Activated T-cell treated with anti-CD3 and anti-CD28 coated beads, Interleukin-2, amount 50 U/mL, for 24 hours (primary cell): ENCODE results near the gene DCDC1.
"Not testable (repeated sequence)": the region's sequence is repeated elsewhere in the genome, so short reads cannot be mapped to it uniquely, and the experiment has no call there.

Experiments
- DNase-seq: peaks from one replicate; pipeline ENCODE4 v3.0.0-alpha.2; 2020
- H3K27ac Mint-ChIP-seq: 2 replicates; pipeline ENCODE4 v1.8.0; 2020; ENCODE audit warnings: mild to moderate bottlenecking, mixed read lengths
- H3K27me3 Mint-ChIP-seq: 2 replicates; pipeline ENCODE4 v1.8.0; 2020; ENCODE audit warnings: mixed read lengths
- H3K36me3 Mint-ChIP-seq: 2 replicates; pipeline ENCODE4 v1.8.0; 2020; ENCODE audit warnings: low read depth, mixed read lengths
- H3K4me1 Mint-ChIP-seq: 2 replicates; pipeline ENCODE4 v1.8.0; 2020; ENCODE audit warnings: low read depth, mixed read lengths
- H3K4me3 Mint-ChIP-seq: 2 replicates; pipeline ENCODE4 v1.8.0; 2020; ENCODE audit warnings: mild to moderate bottlenecking, moderate library complexity, mixed read lengths
- H3K9me3 Mint-ChIP-seq: 2 replicates; pipeline ENCODE4 v1.8.0; 2020; ENCODE audit warnings: mixed read lengths

DCDC1 gene

GRCh38 chr11:30991376-30991775, 378.2 kb downstream of the DCDC1 start:
- no peak for DNase-seq
- no peak overlapping the region for H3K4me3 Mint-ChIP-seq

GRCh38 chr11:30990625-30991296, 378.8 kb downstream of the DCDC1 start:
- H3K9me3 Mint-ChIP-seq = peaks cover 2% of the 10 kb centered on the region
- no peak overlapping the region for H3K4me3 Mint-ChIP-seq
- no peak overlapping the region for H3K27ac Mint-ChIP-seq
- H3K36me3 Mint-ChIP-seq = no peaks in the 10 kb centered on the region
- no peak for DNase-seq
- H3K27me3 Mint-ChIP-seq = no peaks in the 10 kb centered on the region
- H3K4me1 Mint-ChIP-seq = no peaks in the 10 kb centered on the region

More at GRCh38 chr11:30991376-30991775, 378.2 kb downstream of the DCDC1 start:
- Mint-ChIP-seq H3K36me3 (no peaks in the 10 kb centered on the region), H3K4me1 (no peaks in the 10 kb centered on the region), H3K9me3 (peaks cover 2% of the 10 kb centered on the region), H3K27ac (no peak overlapping the region), H3K27me3 (no peaks in the 10 kb centered on the region)

DNA sequence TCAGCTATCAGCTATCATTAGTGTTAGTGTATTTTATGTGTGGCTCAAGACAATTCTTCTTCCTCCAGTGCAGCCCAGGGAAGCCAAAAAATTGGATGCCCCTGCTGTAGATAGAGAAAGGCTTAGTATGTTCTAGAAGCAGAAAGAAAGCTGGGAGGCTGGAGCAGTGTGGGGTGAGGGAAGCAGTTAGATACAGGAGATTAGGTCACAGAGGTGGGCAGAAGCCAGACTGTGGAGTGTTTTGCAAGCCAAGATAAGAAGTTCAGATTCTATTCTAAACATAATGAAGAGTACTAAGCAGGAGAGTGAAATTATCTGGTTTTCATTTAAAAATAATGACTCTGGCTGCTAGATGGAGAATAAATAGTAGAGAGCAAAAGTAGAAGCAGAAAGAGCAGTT, 381.7 kb downstream of the DCDC1 start:
- Mint-ChIP-seq H3K4me3 (no peak overlapping the region), H3K27me3 (no peaks in the 10 kb centered on the region), H3K27ac (no peak overlapping the region), H3K36me3 (no peaks in the 10 kb centered on the region), H3K4me1 (no peaks in the 10 kb centered on the region), H3K9me3 (peaks cover 2% of the 10 kb centered on the region)
- DNase-seq = no peak

DNA sequence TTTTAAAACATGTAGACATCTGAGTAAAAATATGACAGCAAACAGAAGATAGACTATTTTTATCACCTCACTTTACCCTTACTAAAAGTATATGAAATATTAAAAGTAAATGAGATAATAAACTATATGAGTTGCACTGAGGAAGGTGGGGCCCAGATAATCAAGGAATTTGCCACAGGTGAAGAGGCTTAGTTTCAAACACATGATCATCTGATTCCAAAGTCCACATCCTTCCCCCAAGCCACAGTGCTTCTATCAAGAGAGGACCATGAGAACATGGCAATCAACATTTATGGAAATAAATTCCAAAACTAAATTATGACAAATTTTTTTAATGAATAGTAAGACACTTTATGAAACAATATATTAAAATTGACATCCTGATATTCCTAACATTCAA, 384.0 kb downstream of the DCDC1 start:
- DNase-seq = no peak
- Mint-ChIP-seq H3K27ac (no peak overlapping the region), H3K4me1 (no peaks in the 10 kb centered on the region), H3K27me3 (no peaks in the 10 kb centered on the region), H3K9me3 (peaks cover 2% of the 10 kb centered on the region), H3K4me3 (no peak overlapping the region), H3K36me3 (no peaks in the 10 kb centered on the region)

DNA sequence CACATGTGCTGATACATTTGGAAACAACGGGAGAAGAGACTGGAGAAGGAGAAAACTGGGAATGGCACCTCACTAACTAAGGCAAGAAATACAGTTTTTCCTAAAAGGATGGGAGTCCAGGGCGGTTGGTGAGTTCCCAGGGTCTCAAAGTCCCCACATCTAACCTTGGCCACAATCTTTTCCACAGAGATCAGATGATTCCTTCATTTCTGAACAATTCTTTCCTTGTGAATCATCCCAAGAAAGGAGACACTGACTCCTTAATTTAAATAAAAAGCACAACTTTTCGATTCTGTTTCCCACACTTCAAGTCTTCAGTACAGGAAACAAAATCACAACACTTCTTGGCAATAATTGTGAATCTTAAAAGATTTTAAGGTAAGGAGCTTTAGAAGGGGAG, 384.7 kb downstream of the DCDC1 start:
- no peak for DNase-seq
- H3K27ac Mint-ChIP-seq = no peak overlapping the region
- H3K4me3 Mint-ChIP-seq = no peak overlapping the region
- no peaks in the 10 kb centered on the region for H3K36me3 Mint-ChIP-seq
- no peaks in the 10 kb centered on the region for H3K27me3 Mint-ChIP-seq
- H3K4me1 Mint-ChIP-seq = no peaks in the 10 kb centered on the region
- H3K9me3 Mint-ChIP-seq = no peaks in the 10 kb centered on the region

- no peak overlapping the region for H3K4me3 Mint-ChIP-seq
- H3K4me1 Mint-ChIP-seq = no peaks in the 10 kb centered on the region
- H3K36me3 Mint-ChIP-seq = no peaks in the 10 kb centered on the region
- no peaks in the 10 kb centered on the region for H3K27me3 Mint-ChIP-seq
- H3K9me3 Mint-ChIP-seq = no peaks in the 10 kb centered on the region
- DNase-seq = no peak
- no peak overlapping the region for H3K27ac Mint-ChIP-seq
Measured at GRCh38 chr11:30984442-30984816, 385.1 kb downstream of the DCDC1 start.

- no peak overlapping the region for H3K4me3 Mint-ChIP-seq
- H3K27ac Mint-ChIP-seq = no peak overlapping the region
- no peaks in the 10 kb centered on the region for H3K36me3 Mint-ChIP-seq
- DNase-seq = no peak
- no peaks in the 10 kb centered on the region for H3K27me3 Mint-ChIP-seq
- no peaks in the 10 kb centered on the region for H3K4me1 Mint-ChIP-seq
- no peaks in the 10 kb centered on the region for H3K9me3 Mint-ChIP-seq
Measured at GRCh38 chr11:30983776-30984441, 385.6 kb downstream of the DCDC1 start.

GRCh38 chr11:30983143-30983542, 386.4 kb downstream of the DCDC1 start:
- Mint-ChIP-seq H3K4me1 (no peaks in the 10 kb centered on the region), H3K4me3 (no peak overlapping the region), H3K36me3 (no peaks in the 10 kb centered on the region), H3K9me3 (no peaks in the 10 kb centered on the region), H3K27ac (no peak overlapping the region), H3K27me3 (no peaks in the 10 kb centered on the region)
- no peak for DNase-seq

DNA sequence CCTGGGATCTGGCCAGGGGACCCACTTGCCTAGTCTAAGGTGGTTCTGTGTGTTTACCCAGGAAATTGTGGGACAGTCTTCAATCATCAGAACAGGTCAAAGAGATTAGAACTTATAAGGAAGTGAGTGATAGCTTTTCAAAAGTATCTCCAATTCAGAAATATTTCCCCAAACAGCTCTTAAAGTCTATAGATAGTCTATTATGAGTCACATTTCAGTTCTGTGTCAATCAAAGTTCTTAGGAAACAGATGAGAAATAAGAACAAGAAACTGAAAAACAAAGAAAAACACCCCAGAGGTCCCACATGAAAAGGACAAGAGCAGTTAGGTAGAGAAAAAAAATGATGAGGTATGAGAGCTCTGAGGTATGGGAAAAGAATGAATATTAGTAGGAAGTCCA, 402.0 kb downstream of the DCDC1 start:
- DNase-seq = no peak
- no peaks in the 10 kb centered on the region for H3K27me3 Mint-ChIP-seq
- peaks cover 11% of the 10 kb centered on the region for H3K9me3 Mint-ChIP-seq
- H3K36me3 Mint-ChIP-seq = no peaks in the 10 kb centered on the region
- H3K4me3 Mint-ChIP-seq = no peak overlapping the region
- no peak overlapping the region for H3K27ac Mint-ChIP-seq
- no peaks in the 10 kb centered on the region for H3K4me1 Mint-ChIP-seq

DNA sequence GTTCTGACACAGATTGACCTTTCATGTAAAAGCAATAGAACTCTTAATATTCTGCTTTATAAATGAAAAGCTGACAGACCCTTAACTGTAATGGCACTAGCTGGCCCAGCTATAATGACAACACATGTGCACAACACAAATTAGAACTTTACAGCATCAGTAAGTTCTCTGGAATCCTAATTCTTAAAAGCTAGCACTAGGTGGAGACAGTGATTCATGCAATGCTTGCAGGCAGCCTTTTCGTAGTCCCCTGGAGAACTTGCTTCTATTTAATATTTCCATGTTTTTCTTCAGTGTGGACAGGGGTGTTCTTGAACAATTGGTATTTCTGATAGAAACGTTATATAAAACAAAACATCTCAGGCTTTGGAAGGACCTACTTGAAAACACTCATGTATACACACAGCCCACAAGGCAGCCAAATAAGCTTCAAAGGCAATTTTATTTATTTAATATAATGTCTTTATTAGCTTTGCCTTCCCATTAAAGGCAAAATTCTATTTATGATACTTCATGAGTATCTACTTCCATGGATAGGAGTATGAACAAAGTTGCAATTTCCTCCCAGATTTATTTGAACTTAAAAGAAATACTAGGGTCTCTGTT, 409.0 kb downstream of the DCDC1 start:
- Mint-ChIP-seq H3K27me3 (no peaks in the 10 kb centered on the region), H3K4me1 (no peaks in the 10 kb centered on the region), H3K4me3 (no peak overlapping the region), H3K27ac (no peak overlapping the region), H3K9me3 (no peaks in the 10 kb centered on the region), H3K36me3 (no peaks in the 10 kb centered on the region)
- no peak for DNase-seq

- Mint-ChIP-seq H3K4me3 (no peak overlapping the region), H3K36me3 (no peaks in the 10 kb centered on the region), H3K9me3 (peaks cover 3% of the 10 kb centered on the region), H3K27me3 (no peaks in the 10 kb centered on the region), H3K4me1 (no peaks in the 10 kb centered on the region), H3K27ac (no peak overlapping the region)
- no peak for DNase-seq
Measured at GRCh38 chr11:30956751-30957150, 412.8 kb downstream of the DCDC1 start.

DNA sequence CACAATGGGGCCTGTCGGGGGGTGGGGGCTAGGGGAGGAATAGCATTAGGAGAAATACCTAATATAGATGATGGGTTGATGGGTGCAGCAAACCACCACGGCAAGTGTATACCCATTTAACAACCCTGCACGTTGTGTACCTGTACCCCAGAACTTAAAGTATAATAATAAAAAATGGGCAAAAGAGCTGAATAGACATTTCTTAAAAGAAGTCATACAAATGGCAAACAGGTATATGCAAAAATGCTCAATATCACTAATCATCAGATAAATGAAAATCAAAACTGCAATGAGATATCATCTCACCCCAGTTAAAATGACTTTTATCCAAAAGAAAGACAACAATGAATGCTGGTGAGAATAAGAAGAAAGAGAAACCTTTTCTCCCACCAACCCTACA, 419.7 kb downstream of the DCDC1 start:
- Mint-ChIP-seq H3K27me3 (no peaks in the 10 kb centered on the region), H3K4me3 (no peak overlapping the region), H3K27ac (no peak overlapping the region), H3K9me3 (peaks cover 3% of the 10 kb centered on the region), H3K4me1 (no peaks in the 10 kb centered on the region), H3K36me3 (no peaks in the 10 kb centered on the region)
- no peak for DNase-seq

DNA sequence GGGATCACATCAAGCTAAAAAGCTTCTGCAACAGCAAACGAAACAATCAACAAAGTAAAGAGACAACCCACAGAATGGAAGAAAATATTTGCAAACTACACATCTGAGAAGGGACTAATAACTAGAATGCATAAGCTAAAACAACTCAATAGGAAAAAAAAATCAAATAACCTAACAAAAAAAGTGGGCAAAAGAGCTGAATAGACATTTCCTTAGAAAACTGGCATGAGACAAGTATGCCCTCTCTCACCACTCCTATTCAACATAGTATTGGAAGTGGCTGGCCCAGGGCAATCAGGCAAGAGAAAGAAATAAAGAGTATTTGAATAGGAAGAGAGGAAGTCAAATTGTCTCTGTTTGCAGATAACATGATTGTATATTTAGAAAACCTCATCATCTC, 421.8 kb downstream of the DCDC1 start:
- DNase-seq, H3K4me3 Mint-ChIP-seq, H3K9me3 Mint-ChIP-seq, H3K36me3 Mint-ChIP-seq, H3K4me1 Mint-ChIP-seq, H3K27ac Mint-ChIP-seq, H3K27me3 Mint-ChIP-seq: not testable (repeated sequence)

DNA sequence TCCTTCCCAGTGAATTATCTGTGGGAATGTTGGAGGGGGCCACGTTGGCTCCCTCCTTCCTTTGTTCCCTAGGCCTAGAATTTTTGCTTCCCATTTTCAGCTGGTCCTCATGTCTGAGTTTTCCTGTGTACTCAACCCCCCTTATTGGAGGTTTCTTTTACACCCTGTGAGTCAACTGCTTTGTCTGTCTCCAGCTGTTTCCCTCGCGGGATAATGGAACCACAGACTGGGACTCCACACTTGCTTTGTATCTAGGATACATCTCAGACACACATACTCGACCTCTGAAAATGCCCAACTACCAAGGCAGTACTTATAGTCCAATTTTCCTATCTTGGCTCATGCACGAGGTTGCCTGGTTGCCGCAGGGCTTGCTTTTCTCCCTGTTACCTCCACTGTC, 430.7 kb downstream of the DCDC1 start:
- H3K27ac Mint-ChIP-seq = no peak overlapping the region
- H3K4me1 Mint-ChIP-seq = no peaks in the 10 kb centered on the region
- DNase-seq = no peak
- no peak overlapping the region for H3K4me3 Mint-ChIP-seq
- no peaks in the 10 kb centered on the region for H3K36me3 Mint-ChIP-seq
- H3K27me3 Mint-ChIP-seq = no peaks in the 10 kb centered on the region
- H3K9me3 Mint-ChIP-seq = peaks cover 15% of the 10 kb centered on the region

DNA sequence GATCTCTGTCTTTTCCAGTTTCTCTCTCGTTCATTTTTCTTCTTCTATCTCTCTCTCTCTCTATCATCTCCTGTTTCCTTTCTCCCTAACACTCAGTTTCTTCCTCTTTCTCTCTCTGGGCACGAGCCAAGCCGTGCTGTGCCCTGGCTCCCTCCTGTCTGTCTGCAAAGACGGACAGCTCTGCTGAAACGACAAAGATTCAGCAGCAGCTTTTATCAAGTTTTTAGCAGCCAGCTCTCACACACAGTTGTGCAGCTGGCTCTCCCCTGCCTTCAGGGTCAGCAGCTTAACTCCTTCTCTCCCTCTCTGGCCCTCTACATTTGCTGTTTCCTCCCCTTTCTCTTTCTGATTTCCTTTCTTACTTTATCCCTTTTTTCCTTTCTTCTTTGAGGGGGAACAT, 431.4 kb downstream of the DCDC1 start:
- Mint-ChIP-seq H3K4me1 (no peaks in the 10 kb centered on the region), H3K27ac (no peak overlapping the region), H3K27me3 (no peaks in the 10 kb centered on the region), H3K9me3 (peaks cover 15% of the 10 kb centered on the region), H3K36me3 (no peaks in the 10 kb centered on the region), H3K4me3 (no peak overlapping the region)
- no peak for DNase-seq
